HEK293 (cell line): ENCODE results near the gene CPT1C.

ENCODE experiments used
- ATF2 ChIP-seq: fragments of 450-650 bp; formaldehyde crosslinking; IDR thresholded peaks from 2 replicates; pipeline ENCODE4 v1.5.1; 2016; ENCODE audit warnings: missing biosample characterization, missing genetic modification characterization, low read depth
- MYNN ChIP-seq: fragments of 450-650 bp; formaldehyde crosslinking; IDR thresholded peaks from 2 replicates; pipeline ENCODE4 v1.5.1; 2016; ENCODE audit warnings: missing biosample characterization, missing genetic modification characterization, borderline replicate concordance
- PBX3 ChIP-seq: sonication (generic); formaldehyde crosslinking; IDR thresholded peaks from 2 replicates; pipeline ENCODE4 v1.8.1; 2022; ENCODE audit warnings: mild to moderate bottlenecking, moderate library complexity, missing genetic modification reagents
- TRIM28 ChIP-seq: IDR thresholded peaks from 2 replicates; pipeline ENCODE4 v1.6.1; 2011; ENCODE audit warnings: low read length, control low read depth, borderline replicate concordance
- YY1 ChIP-seq: fragments of 450-650 bp; formaldehyde crosslinking; IDR thresholded peaks from 2 replicates; pipeline ENCODE4 v1.5.1; 2018; ENCODE audit warnings: missing biosample characterization, missing genetic modification characterization
- ZBTB11 ChIP-seq: fragments of 450-650 bp; formaldehyde crosslinking; conservative IDR thresholded peaks from 2 replicates; pipeline ENCODE4 v1.5.1; 2016; ENCODE audit warnings: low read depth, missing biosample characterization, missing genetic modification characterization
- ZBTB17 ChIP-seq: fragments of 450-650 bp; formaldehyde crosslinking; IDR thresholded peaks from 2 replicates; pipeline ENCODE4 v1.5.1; 2016; ENCODE audit warnings: missing biosample characterization, missing genetic modification characterization
- ZNF146 ChIP-seq: fragments of 450-650 bp; formaldehyde crosslinking; IDR thresholded peaks from 2 replicates; pipeline ENCODE4 v1.5.1; 2016; ENCODE audit warnings: missing biosample characterization, missing genetic modification characterization
- ZNF394 ChIP-seq: fragments of 450-650 bp; formaldehyde crosslinking; IDR thresholded peaks from 2 replicates; pipeline ENCODE4 v1.5.1; 2016; ENCODE audit warnings: missing biosample characterization, missing genetic modification characterization, mild to moderate bottlenecking, moderate library complexity, borderline replicate concordance
- ZNF518A ChIP-seq: fragments of 450-650 bp; formaldehyde crosslinking; conservative IDR thresholded peaks from 2 replicates; pipeline ENCODE4 v1.5.1; 2016; ENCODE audit warnings: low read depth, missing biosample characterization, missing genetic modification characterization
- ZNF544 ChIP-seq: fragments of 450-650 bp; formaldehyde crosslinking; IDR thresholded peaks from 2 replicates; pipeline ENCODE4 v1.5.0; 2017; ENCODE audit warnings: missing biosample characterization, missing genetic modification characterization
- ZNF843 ChIP-seq: fragments of 450-650 bp; formaldehyde crosslinking; IDR thresholded peaks from 2 replicates; pipeline ENCODE4 v1.5.1; 2016; ENCODE audit warnings: missing biosample characterization, missing genetic modification characterization
- TF ChIP-seq, protein P1 (sequence below): fragments of 450-650 bp; formaldehyde crosslinking; IDR thresholded peaks from 2 replicates; pipeline ENCODE4 v1.5.1; 2016; ENCODE audit warnings: missing biosample characterization, missing genetic modification characterization
- TF ChIP-seq, protein P2 (sequence below): fragments of 450-650 bp; formaldehyde crosslinking; IDR thresholded peaks from 2 replicates; pipeline ENCODE4 v1.5.1; 2016; ENCODE audit warnings: missing biosample characterization, missing genetic modification characterization, low read depth

GRCh38 chr19:49669516-49669915, 21.4 kb upstream of the CPT1C start:
- TF ChIP-seq, protein P1, sequence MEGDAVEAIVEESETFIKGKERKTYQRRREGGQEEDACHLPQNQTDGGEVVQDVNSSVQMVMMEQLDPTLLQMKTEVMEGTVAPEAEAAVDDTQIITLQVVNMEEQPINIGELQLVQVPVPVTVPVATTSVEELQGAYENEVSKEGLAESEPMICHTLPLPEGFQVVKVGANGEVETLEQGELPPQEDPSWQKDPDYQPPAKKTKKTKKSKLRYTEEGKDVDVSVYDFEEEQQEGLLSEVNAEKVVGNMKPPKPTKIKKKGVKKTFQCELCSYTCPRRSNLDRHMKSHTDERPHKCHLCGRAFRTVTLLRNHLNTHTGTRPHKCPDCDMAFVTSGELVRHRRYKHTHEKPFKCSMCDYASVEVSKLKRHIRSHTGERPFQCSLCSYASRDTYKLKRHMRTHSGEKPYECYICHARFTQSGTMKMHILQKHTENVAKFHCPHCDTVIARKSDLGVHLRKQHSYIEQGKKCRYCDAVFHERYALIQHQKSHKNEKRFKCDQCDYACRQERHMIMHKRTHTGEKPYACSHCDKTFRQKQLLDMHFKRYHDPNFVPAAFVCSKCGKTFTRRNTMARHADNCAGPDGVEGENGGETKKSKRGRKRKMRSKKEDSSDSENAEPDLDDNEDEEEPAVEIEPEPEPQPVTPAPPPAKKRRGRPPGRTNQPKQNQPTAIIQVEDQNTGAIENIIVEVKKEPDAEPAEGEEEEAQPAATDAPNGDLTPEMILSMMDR (tag by site-specific recombination): no peak
- TF ChIP-seq ZBTB17 (tag by site-specific recombination) (no peak), ATF2 (tag by site-specific recombination) (no peak), YY1 (tag by site-specific recombination) (no peak), MYNN (tag by site-specific recombination) (no peak), ZNF394 (no peak), ZNF843 (no peak), PBX3 (CRISPR knock-in tag) (no peak), ZNF518A (tag by site-specific recombination) (no peak), TRIM28 (no peak), ZBTB11 (tag by site-specific recombination) (no peak), ZNF146 (tag by site-specific recombination) (no peak), ZNF544 (no peak)
- TF ChIP-seq, protein P2, sequence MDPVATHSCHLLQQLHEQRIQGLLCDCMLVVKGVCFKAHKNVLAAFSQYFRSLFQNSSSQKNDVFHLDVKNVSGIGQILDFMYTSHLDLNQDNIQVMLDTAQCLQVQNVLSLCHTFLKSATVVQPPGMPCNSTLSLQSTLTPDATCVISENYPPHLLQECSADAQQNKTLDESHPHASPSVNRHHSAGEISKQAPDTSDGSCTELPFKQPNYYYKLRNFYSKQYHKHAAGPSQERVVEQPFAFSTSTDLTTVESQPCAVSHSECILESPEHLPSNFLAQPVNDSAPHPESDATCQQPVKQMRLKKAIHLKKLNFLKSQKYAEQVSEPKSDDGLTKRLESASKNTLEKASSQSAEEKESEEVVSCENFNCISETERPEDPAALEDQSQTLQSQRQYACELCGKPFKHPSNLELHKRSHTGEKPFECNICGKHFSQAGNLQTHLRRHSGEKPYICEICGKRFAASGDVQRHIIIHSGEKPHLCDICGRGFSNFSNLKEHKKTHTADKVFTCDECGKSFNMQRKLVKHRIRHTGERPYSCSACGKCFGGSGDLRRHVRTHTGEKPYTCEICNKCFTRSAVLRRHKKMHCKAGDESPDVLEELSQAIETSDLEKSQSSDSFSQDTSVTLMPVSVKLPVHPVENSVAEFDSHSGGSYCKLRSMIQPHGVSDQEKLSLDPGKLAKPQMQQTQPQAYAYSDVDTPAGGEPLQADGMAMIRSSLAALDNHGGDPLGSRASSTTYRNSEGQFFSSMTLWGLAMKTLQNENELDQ (tag by site-specific recombination): no peak
